Neural progenitor cell (in vitro differentiated cells): ENCODE data around the gene EVC.

Experiments
- EZH2 ChIP-seq: fragments of 200-600 bp; sonication (generic); IDR thresholded peaks from 2 replicates; pipeline ENCODE4 v1.6.1; 2017; ENCODE audit warnings: antibody characterized with exemption, mild to moderate bottlenecking, moderate library complexity
- EZH2phosphoT487 ChIP-seq: fragments of 200-600 bp; sonication (generic); IDR thresholded peaks from 2 replicates; pipeline ENCODE4 v1.6.1; 2017; ENCODE audit warnings: antibody characterized with exemption
- TF ChIP-seq, protein P1 (sequence below): fragments of 200-600 bp; sonication (generic); IDR thresholded peaks from 2 replicates; pipeline ENCODE4 v1.5.1; 2017; ENCODE audit warnings: antibody characterized with exemption, mild to moderate bottlenecking

DNA sequence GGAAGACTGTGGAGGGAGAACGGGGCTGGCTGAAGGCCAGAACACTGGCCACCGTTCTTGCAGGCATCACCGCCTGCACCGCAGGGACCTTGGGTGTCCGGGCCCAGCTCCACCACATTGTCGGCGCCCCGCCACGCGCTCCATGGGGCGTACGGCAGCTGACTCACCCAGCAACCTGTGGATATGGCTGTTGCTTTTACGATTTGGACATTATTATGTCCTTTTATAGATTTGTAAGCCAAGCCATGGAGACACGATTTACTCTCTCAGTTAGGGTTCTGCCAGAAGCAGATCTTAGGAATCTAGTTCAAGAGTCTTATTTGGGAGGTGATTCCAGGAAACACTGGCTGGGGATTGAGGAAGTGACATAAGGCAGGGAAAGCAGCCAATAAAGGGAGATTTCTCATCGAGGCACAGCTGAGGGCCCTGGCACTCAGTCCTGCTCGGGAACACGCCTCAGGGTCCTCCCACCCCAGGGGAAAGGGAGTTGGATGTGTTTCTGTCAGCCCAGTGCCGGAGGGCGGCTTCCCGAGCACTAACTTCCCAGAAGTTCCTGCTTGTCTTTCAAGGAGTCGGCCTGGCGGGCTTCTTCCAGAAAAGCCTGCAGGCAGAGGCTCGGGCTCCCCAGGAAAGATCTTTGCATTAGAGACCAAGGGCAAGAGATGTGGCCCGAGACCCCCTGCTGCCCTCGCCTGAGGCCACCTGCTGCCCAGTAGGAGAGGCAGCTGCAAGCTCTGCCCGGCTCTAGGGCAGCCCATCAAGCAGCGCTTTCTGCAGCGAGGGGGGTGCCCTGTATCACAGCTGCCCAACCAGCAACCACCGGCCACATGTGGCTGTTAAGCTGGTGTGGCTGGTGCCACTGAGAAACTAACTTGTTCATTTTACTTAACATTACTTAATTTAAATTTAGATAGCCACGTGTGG is 129.0 kb downstream of the EVC start:
- TF ChIP-seq, protein P1, sequence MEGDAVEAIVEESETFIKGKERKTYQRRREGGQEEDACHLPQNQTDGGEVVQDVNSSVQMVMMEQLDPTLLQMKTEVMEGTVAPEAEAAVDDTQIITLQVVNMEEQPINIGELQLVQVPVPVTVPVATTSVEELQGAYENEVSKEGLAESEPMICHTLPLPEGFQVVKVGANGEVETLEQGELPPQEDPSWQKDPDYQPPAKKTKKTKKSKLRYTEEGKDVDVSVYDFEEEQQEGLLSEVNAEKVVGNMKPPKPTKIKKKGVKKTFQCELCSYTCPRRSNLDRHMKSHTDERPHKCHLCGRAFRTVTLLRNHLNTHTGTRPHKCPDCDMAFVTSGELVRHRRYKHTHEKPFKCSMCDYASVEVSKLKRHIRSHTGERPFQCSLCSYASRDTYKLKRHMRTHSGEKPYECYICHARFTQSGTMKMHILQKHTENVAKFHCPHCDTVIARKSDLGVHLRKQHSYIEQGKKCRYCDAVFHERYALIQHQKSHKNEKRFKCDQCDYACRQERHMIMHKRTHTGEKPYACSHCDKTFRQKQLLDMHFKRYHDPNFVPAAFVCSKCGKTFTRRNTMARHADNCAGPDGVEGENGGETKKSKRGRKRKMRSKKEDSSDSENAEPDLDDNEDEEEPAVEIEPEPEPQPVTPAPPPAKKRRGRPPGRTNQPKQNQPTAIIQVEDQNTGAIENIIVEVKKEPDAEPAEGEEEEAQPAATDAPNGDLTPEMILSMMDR = no peak
- no peak for TF ChIP-seq EZH2
- TF ChIP-seq EZH2phosphoT487 = no peak
